Testis (tissue), 2 donors: ENCODE results near the gene PRSS27.

Experiments used
- POLR2A ChIP-seq: fragments of 450-650 bp; IDR thresholded peaks from one replicate; pipeline ENCODE4 v1.6.1; 2017; ENCODE audit warnings: antibody characterized with exemption, mild to moderate bottlenecking, moderate library complexity
- TF ChIP-seq, protein P1 (sequence below), 3 experiments: fragments of 450-650 bp in 2 of 3; fragments of 200-600 bp in 1 of 3; sonication (generic) in 1 of 3; IDR thresholded peaks; one replicate each; pipeline ENCODE4 v1.5.1; 2016 to 2019; ENCODE audit warnings: antibody characterized with exemption in 3 of 3, mild to moderate bottlenecking in 2 of 3, moderate library complexity in 1 of 3

- TF ChIP-seq, protein P1, sequence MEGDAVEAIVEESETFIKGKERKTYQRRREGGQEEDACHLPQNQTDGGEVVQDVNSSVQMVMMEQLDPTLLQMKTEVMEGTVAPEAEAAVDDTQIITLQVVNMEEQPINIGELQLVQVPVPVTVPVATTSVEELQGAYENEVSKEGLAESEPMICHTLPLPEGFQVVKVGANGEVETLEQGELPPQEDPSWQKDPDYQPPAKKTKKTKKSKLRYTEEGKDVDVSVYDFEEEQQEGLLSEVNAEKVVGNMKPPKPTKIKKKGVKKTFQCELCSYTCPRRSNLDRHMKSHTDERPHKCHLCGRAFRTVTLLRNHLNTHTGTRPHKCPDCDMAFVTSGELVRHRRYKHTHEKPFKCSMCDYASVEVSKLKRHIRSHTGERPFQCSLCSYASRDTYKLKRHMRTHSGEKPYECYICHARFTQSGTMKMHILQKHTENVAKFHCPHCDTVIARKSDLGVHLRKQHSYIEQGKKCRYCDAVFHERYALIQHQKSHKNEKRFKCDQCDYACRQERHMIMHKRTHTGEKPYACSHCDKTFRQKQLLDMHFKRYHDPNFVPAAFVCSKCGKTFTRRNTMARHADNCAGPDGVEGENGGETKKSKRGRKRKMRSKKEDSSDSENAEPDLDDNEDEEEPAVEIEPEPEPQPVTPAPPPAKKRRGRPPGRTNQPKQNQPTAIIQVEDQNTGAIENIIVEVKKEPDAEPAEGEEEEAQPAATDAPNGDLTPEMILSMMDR (IDR thresholded peaks at IDR 0.05) = no peak
- no peak for TF ChIP-seq POLR2A
Measured at GRCh38 chr16:2736476-2737237, 16.6 kb upstream of the PRSS27 start.
